MG63 (cell line): ENCODE data around the gene TTC28. TPM values are rescaled to one million over a fixed set of nuclear protein-coding genes. Genes with fewer than 3 reads are reported as not detected.
A peak's percentile ranks its signal among the peaks of the same experiment; 100 is the strongest.

ENCODE experiments used
- DNase-seq: peaks from one replicate; pipeline ENCODE4 v3.0.0-alpha.2; 2020
- H3K27me3 ChIP-seq: fragments of 250-450 bp; sonication (Bioruptor Pico); 2 replicates; pipeline ENCODE4 v1.5.1; 2020; ENCODE audit warnings: mild to moderate bottlenecking, moderate library complexity
- H3K36me3 ChIP-seq: fragments of 250-450 bp; sonication (Bioruptor Pico); 2 replicates; pipeline ENCODE4 v1.5.1; 2020; ENCODE audit warnings: mild to moderate bottlenecking, moderate library complexity
- H3K4me3 ChIP-seq: fragments of 250-450 bp; sonication (Bioruptor Pico); 2 replicates; pipeline ENCODE4 v1.5.1; 2020; ENCODE audit warnings: mild to moderate bottlenecking, moderate library complexity
- H3K9me3 ChIP-seq: fragments of 250-450 bp; sonication (Bioruptor Pico); 2 replicates; pipeline ENCODE4 v1.5.1; 2020; ENCODE audit warnings: mild to moderate bottlenecking, moderate library complexity
- total RNA-seq: library from RNA; depleted of rRNA; stranded (reverse); fragments of >200 nt; shearing (Covaris generic); gene quantifications from 2 replicates; pipeline ENCODE4 v1.2.3, GENCODE V29; 2014; ENCODE audit warnings: low replicate concordance

TTC28 gene
- total RNA-seq, 1 experiment from 2014 or later, result 3.1 TPM

- H3K27me3 ChIP-seq, result no peaks in the 10 kb centered on the region
- peaks cover 3% of the 10 kb centered on the region for H3K9me3 ChIP-seq
- DNase-seq, result no peak
- peaks cover 4% of the 10 kb centered on the region for H3K36me3 ChIP-seq
- no peak overlapping the region for H3K4me3 ChIP-seq
Observed at GRCh38 chr22:28244757-28245156, 434.9 kb downstream of the TTC28 start.

GRCh38 chr22:28243539-28243938, 436.1 kb downstream of the TTC28 start:
- peaks cover 4% of the 10 kb centered on the region for H3K36me3 ChIP-seq
- peaks cover 3% of the 10 kb centered on the region for H3K9me3 ChIP-seq
- no peak for DNase-seq
- no peak overlapping the region for H3K4me3 ChIP-seq
- H3K27me3 ChIP-seq, result no peaks in the 10 kb centered on the region

GRCh38 chr22:28241656-28242290, 437.9 kb downstream of the TTC28 start:
- no peaks in the 10 kb centered on the region for H3K27me3 ChIP-seq
- H3K36me3 ChIP-seq, result no peaks in the 10 kb centered on the region
- H3K4me3 ChIP-seq, result no peak overlapping the region
- H3K9me3 ChIP-seq, result peaks cover 8% of the 10 kb centered on the region
- no peak for DNase-seq

DNA sequence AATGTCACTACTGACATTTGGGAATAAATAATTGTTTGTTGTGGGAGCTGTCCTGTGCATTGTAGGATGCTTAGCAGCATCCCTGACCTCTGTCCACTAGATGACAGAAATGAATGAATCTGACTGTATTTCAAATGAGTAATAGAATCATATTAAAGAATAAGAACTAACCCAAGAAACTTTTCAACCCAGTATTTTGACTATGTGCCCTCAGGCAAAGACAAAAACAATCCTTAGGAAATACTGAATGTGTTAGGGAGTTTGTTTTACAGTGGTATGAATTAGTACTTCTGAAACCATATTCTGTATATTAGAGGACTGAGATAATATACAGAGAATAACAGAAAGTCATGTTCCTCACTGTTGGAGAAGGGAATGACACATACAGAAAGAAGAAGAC, 439.7 kb downstream of the TTC28 start:
- Histone ChIP-seq H3K27me3 (no peaks in the 10 kb centered on the region), H3K4me3 (no peak overlapping the region)
- DNase-seq, result no peak

DNA sequence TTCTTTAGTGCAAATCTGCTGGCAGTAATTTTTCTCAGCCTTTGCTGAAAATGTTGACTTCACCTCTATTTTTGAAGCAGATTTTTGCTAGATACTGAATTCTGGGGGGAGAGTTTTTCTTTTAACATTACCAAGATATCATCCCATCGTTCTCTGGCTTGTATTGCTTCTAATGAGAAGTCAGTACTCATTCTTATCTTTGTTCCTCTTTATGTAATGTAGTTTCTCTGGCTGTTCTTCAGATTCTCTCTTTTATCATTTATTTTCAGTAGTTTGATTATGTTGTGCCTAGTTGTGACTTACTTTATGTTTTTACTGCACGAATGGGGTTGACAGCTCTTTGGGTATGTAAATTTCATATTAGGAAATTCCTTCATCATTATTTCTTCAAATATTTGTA, 441.9 kb downstream of the TTC28 start:
- DNase-seq, result no peak
- Histone ChIP-seq H3K9me3 (peaks cover 8% of the 10 kb centered on the region), H3K27me3 (no peaks in the 10 kb centered on the region), H3K36me3 (no peaks in the 10 kb centered on the region), H3K4me3 (no peak overlapping the region)

More for the DNA sequence above, 439.7 kb downstream of the TTC28 start:
- peaks cover 8% of the 10 kb centered on the region for H3K9me3 ChIP-seq
- H3K36me3 ChIP-seq, result no peaks in the 10 kb centered on the region

- DNase-seq, result no peak
- H3K4me3 ChIP-seq, result no peak overlapping the region
- no peaks in the 10 kb centered on the region for H3K36me3 ChIP-seq
Observed at GRCh38 chr22:28237112-28237511, 442.5 kb downstream of the TTC28 start.

DNA sequence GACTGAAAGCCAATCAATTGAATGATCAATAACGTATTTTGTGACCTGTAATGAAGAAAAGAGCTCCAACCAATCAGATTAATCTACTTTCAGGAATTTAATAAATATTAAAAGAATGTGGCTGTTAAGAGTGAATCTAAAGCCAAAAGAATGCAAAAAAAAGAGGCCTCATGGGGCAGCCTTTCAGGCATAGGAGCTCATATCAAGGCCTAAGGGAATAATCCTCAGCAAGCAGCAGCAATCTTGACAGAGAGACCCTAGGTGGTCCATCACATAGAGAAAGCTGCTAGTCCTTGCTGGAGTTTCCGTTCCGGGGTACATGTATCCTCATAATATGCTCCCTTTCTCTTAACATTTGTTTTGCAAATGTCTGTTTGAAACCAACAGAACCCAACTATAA, 447.4 kb downstream of the TTC28 start:
- H3K4me3 ChIP-seq, result no peak overlapping the region
- no peak for DNase-seq
- H3K27me3 ChIP-seq, result no peaks in the 10 kb centered on the region
- H3K9me3 ChIP-seq, result no peaks in the 10 kb centered on the region
- H3K36me3 ChIP-seq, result no peaks in the 10 kb centered on the region

More at GRCh38 chr22:28237112-28237511, 442.5 kb downstream of the TTC28 start:
- Histone ChIP-seq H3K9me3 (peaks cover 8% of the 10 kb centered on the region), H3K27me3 (no peaks in the 10 kb centered on the region)

DNA sequence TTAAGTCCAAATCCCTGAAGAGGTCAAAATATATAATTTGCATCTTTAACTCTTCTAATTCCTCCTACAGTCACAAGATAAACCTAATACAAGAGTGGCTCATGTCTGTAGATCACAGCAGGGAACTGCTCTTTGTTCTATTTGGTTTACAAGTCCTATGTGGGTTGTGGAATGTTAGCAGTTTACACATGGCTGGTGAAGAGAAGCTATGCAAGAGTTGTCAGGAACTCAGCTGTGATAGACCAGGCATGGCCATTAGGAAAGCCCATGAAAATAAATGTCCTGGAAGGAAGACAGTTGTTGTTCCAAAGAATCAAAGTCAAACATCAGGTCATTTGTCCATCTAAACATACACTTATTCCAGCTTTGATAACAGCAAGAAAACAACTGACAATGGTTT, 448.2 kb downstream of the TTC28 start:
- no peaks in the 10 kb centered on the region for H3K27me3 ChIP-seq
- H3K36me3 ChIP-seq, result no peaks in the 10 kb centered on the region
- H3K4me3 ChIP-seq, result no peak overlapping the region
- H3K9me3 ChIP-seq, result no peaks in the 10 kb centered on the region
- no peak for DNase-seq

DNA sequence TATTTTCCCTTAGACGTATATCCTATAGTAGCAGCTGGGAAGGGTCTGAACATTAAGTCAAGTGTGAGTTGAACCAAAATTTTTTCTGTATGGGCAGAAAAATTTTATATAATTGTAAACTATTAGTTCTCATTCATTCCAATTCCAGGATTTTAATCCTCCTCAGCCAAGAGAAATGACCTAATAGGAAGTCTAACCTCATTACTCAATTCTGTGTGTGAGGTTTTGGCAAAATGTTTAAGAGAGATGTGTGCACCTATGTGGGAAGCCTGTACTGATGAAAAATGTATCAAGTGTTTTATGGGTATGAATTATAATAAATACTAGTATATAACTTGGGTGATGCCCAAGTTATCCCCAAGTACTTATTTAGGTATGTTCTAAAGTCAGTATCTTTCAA, 449.0 kb downstream of the TTC28 start:
- Histone ChIP-seq H3K36me3 (no peaks in the 10 kb centered on the region), H3K9me3 (no peaks in the 10 kb centered on the region), H3K4me3 (no peak overlapping the region), H3K27me3 (no peaks in the 10 kb centered on the region)
- DNase-seq, result no peak

- peak; percentile 67 for DNase-seq
- no peaks in the 10 kb centered on the region for H3K9me3 ChIP-seq
- no peak overlapping the region for H3K4me3 ChIP-seq
- H3K36me3 ChIP-seq, result no peaks in the 10 kb centered on the region
- H3K27me3 ChIP-seq, result no peaks in the 10 kb centered on the region
Observed at GRCh38 chr22:28229566-28230485, 449.8 kb downstream of the TTC28 start.

DNA sequence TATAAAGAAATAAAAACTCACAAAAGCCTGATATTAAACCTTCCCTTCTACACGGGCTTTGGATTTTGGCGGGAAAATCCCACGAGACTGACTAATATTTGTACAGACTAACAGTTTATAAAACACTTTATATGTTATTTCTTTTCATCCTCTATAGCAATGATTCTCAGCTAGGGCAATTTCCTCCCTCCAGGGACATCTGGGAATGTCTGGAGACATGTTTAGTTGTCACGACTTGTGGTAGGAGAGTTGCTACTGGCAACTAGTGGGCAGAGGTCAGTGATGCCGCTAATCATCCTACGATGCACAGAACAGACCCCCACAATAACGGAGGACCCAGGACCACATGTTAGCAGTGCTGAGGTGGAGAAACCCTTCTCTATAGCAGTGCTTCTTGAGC, 455.8 kb downstream of the TTC28 start:
- no peaks in the 10 kb centered on the region for H3K36me3 ChIP-seq
- no peak for DNase-seq
- H3K4me3 ChIP-seq, result no peak overlapping the region
- H3K9me3 ChIP-seq, result no peaks in the 10 kb centered on the region
- H3K27me3 ChIP-seq, result no peaks in the 10 kb centered on the region

DNA sequence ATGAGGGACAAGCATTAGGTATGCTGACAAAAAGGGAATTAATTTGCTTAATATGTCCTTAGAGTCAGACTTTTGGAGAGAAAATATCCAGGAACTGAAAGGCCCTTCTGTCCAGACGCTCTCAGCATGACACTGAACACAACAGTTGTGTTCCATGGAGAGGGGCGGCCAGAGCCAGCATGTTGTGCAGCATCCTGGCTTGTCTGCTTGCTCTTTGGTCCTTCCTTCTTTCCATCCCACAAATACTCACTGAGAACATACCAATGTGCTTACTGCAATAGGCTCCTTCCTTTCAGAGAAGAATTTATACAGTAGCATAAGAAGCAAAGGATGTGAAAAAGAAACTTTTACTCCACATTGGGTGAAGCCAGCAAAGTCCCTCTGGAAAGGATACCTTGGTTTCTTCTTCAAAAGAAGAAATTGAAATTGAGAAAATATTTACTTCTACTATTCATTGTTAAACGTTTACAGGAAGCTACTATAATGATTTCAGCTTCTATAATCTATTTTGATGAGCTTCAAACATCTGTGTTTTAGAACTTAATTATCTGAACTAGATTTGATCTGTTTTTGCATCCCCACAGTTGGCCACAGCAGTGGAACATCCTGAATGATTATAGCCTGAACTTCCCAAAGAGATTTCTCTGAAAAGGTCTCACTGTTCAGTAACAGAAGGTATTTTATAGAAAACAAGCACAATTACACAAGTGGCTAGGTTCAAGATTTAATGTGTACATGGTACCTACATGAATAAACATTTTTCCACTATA, 456.5 kb downstream of the TTC28 start:
- Histone ChIP-seq H3K4me3 (no peak overlapping the region), H3K27me3 (no peaks in the 10 kb centered on the region), H3K36me3 (no peaks in the 10 kb centered on the region), H3K9me3 (no peaks in the 10 kb centered on the region)
- no peak for DNase-seq

DNA sequence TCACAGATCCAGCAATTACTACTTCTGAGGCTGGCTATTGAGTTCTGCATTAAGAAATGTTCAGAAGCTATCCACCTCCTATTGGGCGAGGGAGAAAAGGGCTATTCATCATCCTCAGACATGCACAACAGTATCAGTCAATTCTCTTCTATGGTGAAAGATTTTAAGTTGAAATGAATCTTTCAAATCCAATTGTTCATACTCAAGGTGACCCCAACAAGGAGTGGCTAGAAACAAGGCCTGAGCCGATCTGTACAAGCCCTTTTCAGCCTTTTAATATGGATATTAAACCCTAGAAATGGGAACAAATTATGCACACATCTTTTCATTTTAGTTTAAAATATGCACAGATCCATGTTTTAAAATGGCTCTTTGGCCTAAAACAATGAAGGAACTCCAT, 457.1 kb downstream of the TTC28 start:
- no peak overlapping the region for H3K4me3 ChIP-seq
- H3K36me3 ChIP-seq, result no peaks in the 10 kb centered on the region
- no peak for DNase-seq
- no peaks in the 10 kb centered on the region for H3K9me3 ChIP-seq
- no peaks in the 10 kb centered on the region for H3K27me3 ChIP-seq

DNA sequence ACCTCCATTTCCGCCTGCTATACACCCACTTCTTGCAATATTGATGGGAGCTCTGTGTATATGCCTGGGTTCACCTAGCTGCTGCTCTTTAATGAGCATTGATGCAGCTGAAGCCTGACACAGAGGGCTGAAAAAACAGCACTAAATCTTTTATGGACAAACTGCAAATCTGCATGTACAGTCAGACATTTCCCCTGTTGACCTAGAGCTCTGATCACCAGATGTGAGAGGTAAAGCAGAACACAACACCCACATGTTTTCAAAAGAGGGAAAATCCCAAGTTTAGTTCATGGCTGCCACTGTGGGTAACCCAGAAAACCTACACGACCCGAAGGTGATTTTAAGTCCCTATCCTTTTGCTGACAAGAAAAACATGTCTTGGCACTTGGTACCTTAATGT, 457.6 kb downstream of the TTC28 start:
- Histone ChIP-seq H3K4me3 (no peak overlapping the region), H3K9me3 (no peaks in the 10 kb centered on the region), H3K27me3 (no peaks in the 10 kb centered on the region), H3K36me3 (no peaks in the 10 kb centered on the region)
- DNase-seq, result no peak

- Histone ChIP-seq H3K9me3 (no peaks in the 10 kb centered on the region), H3K4me3 (no peak overlapping the region), H3K36me3 (no peaks in the 10 kb centered on the region), H3K27me3 (no peaks in the 10 kb centered on the region)
- DNase-seq, result no peak
Observed at GRCh38 chr22:28220626-28221363, 458.8 kb downstream of the TTC28 start.

DNA sequence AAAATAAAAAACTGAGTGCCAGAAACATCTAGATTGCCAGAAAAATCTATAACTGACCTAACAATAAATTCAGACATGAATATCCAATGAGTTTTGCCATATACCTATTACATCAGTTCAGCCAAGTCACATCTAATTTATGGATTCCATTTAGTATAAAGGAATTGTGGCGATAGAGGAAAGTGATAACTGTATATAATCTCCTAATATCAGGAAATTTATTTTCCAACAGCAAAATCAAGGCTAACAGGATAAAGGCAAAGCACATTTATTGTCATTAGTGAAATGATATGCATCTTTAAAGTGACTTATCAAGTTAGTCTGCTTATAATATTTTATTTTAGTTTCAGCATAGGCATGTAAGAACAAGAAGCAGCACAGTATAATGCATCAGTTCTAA, 462.4 kb downstream of the TTC28 start:
- Histone ChIP-seq H3K9me3 (peaks cover 6% of the 10 kb centered on the region; the same call in 1 of the 2 replicates), H3K27me3 (no peaks in the 10 kb centered on the region), H3K36me3 (no peaks in the 10 kb centered on the region), H3K4me3 (no peak overlapping the region)
- no peak for DNase-seq
